ENCODE results near the gene MLXIP.
A peak's percentile ranks its signal among the peaks of the same experiment; 100 is the strongest.
"Not testable (repeated sequence)": the region's sequence is repeated elsewhere in the genome, so short reads cannot be mapped to it uniquely, and the experiment has no call there.

MLXIP gene

GRCh38 chr12:122168492-122168891, 89.9 kb downstream of the MLXIP start:
- peaks cover 0 to 27% of the 10 kb centered on the region in 2 donors for H3K27me3 ChIP-seq
- TF ChIP-seq CTCF (IDR thresholded peaks at IDR 0.05) = no peak
- H3K36me3 ChIP-seq = no peaks in the 10 kb centered on the region
- no peaks in the 10 kb centered on the region for H3K4me1 ChIP-seq
- intact Hi-C loops (cut with DNase I; ENCODE audit: low total_unique reads) = no loop called here
- no peak overlapping the region for H3K4me3 ChIP-seq
- no peaks in the 10 kb centered on the region for H3K9me3 ChIP-seq
- no peak for DNase-seq
- H3K27ac ChIP-seq = no peak overlapping the region

GRCh38 chr12:122171399-122171798, 92.8 kb downstream of the MLXIP start:
- DNase-seq = no peak
- intact Hi-C loops (cut with DNase I; ENCODE audit: low total_unique reads) = no loop called here
- TF ChIP-seq CTCF (IDR thresholded peaks at IDR 0.05) = no peak

GRCh38 chr12:122172262-122172939, 93.8 kb downstream of the MLXIP start:
- TF ChIP-seq CTCF (IDR thresholded peaks at IDR 0.05) = no peak
- no peaks in the 10 kb centered on the region for H3K9me3 ChIP-seq
- H3K4me1 ChIP-seq = no peaks in the 10 kb centered on the region
- intact Hi-C loops (cut with DNase I; ENCODE audit: low total_unique reads) = no loop called here
- H3K36me3 ChIP-seq = no peaks in the 10 kb centered on the region
- no peak for DNase-seq
- H3K4me3 ChIP-seq = no peak overlapping the region
- H3K27ac ChIP-seq = no peak overlapping the region
- H3K27me3 ChIP-seq = peaks cover 0 to 24% of the 10 kb centered on the region in 2 donors

More at GRCh38 chr12:122171399-122171798, 92.8 kb downstream of the MLXIP start:
- H3K27me3 ChIP-seq = peaks cover 0 to 24% of the 10 kb centered on the region in 2 donors
- no peak overlapping the region for H3K4me3 ChIP-seq
- no peaks in the 10 kb centered on the region for H3K9me3 ChIP-seq
- H3K4me1 ChIP-seq = no peaks in the 10 kb centered on the region
- no peaks in the 10 kb centered on the region for H3K36me3 ChIP-seq
- H3K27ac ChIP-seq = no peak overlapping the region

GRCh38 chr12:122174155-122174845, 95.7 kb downstream of the MLXIP start, which contains the start of gene IL31:
TSS of gene IL31 (minus strand) at chr12:122174221. CDS start at chr12:122174172, 49 bp downstream.
- intact Hi-C loops (cut with DNase I; ENCODE audit: low total_unique reads) = no loop called here
- no peak for TF ChIP-seq CTCF (IDR thresholded peaks at IDR 0.05)
- peaks cover 0 to 16% of the 10 kb centered on the region in 2 donors for H3K27me3 ChIP-seq
- no peaks in the 10 kb centered on the region for H3K36me3 ChIP-seq
- no peak within 1 kb of the TSS for H3K27ac ChIP-seq
- H3K4me1 ChIP-seq = no peaks in the 10 kb centered on the region
- H3K4me3 ChIP-seq = no peak within 1 kb of the TSS
- no peaks in the 10 kb centered on the region for H3K9me3 ChIP-seq
- DNase-seq = no peak

GRCh38 chr12:122176473-122176872, 97.9 kb downstream of the MLXIP start:
- not testable (repeated sequence) for H3K27ac ChIP-seq, H3K4me3 ChIP-seq

GRCh38 chr12:122182887-122183587, 104.5 kb downstream of the MLXIP start, which contains the start of gene LRRC43:
TSS of gene LRRC43 (plus strand) at chr12:122183123. CDS start at chr12:122183145, 22 bp downstream.
- peaks cover 0 to 20% of the 10 kb centered on the region in 2 donors for H3K27me3 ChIP-seq
- no peaks in the 10 kb centered on the region for H3K9me3 ChIP-seq
- no peak for TF ChIP-seq CTCF (IDR thresholded peaks at IDR 0.05)
- H3K27ac ChIP-seq = no peak within 1 kb of the TSS
- no peak for DNase-seq
- peak within 1 kb of the TSS; percentile 44 to 57 for H3K4me3 ChIP-seq
- H3K36me3 ChIP-seq = no peaks in the 10 kb centered on the region
- intact Hi-C loops (cut with DNase I; ENCODE audit: low total_unique reads) = no loop called here
- H3K4me1 ChIP-seq = peaks cover 0 to 10% (median 9%) of the 10 kb centered on the region in 4 donors

More at GRCh38 chr12:122176473-122176872, 97.9 kb downstream of the MLXIP start:
- H3K9me3 ChIP-seq; H3K4me1 ChIP-seq; H3K36me3 ChIP-seq; H3K27me3 ChIP-seq; DNase-seq; intact Hi-C loops (cut with DNase I; ENCODE audit: low total_unique reads): not testable (repeated sequence)
